ENCODE results near the gene ZBTB7B.

GRCh38 chr1:155048449-155049334 lies 46.1 kb downstream of the ZBTB7B start:
- TF ChIP-seq CTCF (IDR thresholded peaks at IDR 0.05) = no peak
- TF ChIP-seq POLR2A (IDR thresholded peaks at IDR 0.05) = no peak

Measured in body of pancreas (tissue), 4 donors.